HG03571 (cell line): ENCODE data around the gene ZFYVE19.

Source experiments
- ATAC-seq: cut with Tn5 transposase; IDR thresholded peaks from one replicate; pipeline ENCODE4 v1.9.1; 2021; ENCODE audit not compliant: unreplicated experiment

The ZFYVE19 gene

DNA sequence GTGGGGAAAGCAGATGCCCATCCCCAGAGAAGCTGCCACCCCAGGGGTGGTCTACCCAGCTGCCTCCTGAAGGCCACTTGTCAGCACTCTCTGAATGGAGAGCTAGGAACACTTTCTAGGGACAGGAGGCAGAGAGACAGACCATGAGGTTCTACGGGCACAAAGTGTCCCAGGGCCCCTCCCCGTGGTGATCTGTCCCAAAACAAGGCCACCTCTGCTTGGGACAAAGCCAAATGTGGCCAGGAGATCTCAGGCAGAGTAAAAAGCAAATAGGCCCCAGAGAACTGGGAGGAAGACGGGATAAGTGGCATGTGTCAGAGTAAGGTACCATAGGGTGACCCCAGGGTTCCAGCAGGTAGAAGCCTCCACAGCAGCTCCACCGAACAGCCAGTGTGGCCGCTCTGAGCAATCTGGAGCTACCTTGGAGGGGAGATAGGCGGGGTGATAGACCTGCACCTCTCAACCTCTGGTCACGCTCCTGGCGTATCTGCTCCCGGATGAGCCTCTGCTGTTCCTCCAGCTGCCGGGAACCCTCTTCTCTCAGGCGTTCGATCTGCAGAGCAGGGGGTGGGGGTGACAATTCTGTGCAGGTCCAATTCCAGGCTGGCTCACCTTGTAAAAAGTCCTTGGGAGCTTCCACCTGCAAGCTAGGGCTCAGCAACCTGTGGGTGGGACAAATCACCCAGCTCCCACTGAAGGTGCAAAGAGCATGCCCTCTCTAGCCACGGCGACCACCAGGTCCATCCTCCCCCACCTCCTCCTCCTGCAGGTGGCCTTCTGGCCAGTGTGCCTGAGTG, 31.0 kb upstream of the ZFYVE19 start:
- ATAC-seq, result no peak

DNA sequence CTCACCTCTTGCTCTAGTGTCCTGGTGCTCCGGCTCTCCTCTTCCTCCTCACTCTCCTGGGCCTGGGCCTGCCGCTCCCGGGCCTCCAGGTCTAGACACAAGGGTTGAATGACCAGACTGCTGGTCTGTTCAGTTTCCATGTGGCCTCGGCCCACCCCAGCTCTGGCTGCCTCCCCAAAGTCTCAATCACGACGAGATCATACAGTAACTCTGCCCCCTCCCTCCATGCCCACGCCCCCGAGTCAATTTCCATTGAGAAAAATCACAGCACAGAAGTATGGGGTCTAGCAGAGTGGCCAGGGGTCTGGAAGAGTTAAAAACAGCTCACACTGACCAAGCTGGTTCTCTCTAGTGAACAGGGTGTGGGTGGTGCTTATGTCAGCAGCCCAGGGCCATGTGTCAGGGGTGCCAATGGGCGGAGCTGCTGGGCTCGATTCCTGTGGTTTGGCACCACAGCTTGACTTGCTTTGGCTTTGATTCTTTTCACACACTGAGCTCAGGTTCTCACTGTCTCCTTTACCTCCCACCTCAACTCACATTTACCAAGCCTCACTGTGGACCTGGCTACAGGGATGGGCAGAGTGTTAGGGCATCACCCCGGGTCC, 30.2 kb upstream of the ZFYVE19 start:
- no peak for ATAC-seq

DNA sequence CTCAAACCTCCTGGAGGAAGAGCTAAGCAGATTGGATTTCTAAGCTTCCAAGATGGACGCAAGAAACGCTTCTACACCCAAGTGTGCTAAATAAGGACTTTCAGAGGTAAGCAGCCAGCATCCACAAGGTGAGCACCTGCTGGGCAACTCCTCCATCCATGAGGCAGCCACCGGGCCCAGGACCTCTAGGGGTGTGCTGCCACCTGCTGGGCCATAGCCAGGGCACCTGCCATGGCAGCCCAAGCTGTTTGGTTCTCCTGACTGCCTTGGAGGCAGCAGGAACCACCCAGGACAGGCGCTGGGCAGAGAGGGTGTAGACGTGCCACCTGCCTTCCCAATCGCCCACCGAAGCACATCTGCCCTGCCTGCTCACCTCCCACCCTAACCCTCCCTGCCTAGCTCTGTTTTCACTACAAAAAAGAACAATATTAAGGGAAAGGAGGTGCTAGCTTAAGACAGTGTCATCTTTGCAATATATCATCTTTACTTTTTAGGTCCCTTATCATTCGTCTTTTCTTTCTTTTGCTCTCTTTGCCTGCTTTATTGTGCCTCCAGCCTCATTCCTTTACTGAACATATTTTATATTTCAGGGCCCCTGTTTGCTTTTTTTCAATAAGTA, 24.2 kb upstream of the ZFYVE19 start:
- ATAC-seq, result peak; percentile 69

DNA sequence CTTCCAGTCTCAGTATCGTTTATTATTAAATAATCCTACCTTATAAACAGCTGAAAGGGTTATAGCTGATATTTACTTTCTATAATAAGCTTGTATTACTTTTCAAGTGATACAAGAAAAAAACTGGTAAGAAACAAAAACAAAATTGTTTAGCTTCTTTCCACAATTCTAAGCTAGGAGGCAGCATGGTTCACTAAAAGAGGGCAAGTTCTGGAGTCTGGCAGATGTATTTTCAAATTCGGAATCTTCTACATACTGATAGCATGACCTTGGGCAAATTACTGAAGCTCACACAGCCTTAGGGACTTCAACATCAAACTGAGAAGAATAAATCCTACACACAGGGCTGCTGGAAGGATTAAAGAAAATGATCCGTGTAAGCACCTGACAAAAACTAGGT, 21.7 kb upstream of the ZFYVE19 start:
- no peak for ATAC-seq

DNA sequence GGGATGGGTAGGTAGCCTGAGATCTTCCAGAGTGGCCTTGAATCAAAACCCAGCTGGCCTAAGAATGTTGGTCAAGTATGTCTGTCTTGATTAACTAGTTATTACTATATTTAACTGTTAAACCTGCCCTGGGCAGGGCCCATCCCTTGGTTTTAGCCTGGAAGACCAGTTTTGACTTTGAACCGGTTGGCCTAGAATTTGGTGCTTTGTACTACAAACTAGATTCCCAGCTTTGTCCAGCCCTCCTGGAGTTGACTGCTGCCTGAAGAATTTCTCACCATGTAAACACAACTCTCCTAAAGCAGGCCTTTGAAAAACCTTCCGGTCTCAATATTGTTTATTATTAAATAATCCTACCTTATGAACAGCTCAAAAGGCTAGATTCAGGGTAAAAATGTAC, 21.1 kb upstream of the ZFYVE19 start:
- ATAC-seq, result no peak

DNA sequence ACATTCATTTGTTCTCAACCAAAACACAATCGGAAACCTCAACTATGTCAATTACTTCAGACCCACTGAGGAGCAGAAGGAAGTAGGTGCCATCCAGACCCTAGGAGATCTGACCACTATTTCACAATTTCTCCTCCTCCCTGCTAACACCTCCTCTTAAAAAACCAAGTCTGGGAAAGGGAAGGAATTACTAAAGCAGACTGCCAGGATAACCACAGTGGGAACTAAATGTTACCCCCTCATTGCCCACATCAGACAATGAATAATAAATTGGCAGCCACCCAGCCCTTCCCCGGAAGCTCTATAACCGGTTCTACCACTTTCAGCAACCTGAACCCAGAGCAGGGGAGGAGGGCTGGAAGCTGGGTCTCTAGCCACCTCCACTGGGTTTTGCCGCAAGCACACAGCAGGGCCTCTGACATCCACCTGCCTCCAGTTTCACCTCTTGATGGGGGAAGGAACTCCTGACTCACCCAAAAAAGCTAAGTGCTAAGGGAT, 19.5 kb upstream of the ZFYVE19 start:
- ATAC-seq, result no peak

DNA sequence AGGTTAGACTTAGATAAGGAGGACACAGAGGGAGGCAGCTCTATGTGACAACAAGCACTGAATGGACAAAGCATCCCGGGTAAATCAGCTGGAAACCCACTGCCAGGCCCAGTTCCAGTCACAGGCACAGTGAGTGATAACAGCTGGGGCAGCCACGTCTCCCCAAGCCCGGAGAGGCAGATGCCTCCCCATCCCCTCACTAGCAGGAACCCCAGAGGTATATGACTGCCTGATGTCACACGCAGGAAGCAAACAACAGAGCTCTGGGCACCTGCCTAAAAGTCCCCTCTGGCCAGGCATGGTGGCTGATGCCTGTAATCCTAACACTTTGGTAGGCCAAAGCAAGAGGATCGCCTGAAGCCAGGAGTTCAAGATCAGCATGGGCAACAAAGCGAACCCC, 18.9 kb upstream of the ZFYVE19 start:
- no peak for ATAC-seq

DNA sequence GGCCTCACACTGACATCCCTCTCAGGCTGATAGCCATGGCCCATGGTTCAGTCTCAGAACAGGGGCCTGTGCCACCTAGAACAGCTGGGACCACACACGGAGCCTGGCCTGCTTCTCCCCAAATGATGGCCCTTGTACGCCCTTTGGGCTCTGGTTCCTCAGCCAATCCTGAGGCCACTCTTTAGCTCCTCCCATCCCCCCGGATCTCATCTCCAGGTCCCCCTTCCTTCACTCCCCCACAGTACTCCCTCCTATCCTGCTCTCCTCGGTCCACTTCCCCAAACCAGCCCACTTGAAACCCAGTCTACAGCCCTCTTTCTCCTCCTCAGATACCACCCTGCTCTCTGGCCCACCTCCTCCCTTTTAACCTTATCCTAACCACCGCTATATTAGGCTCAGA, 17.8 kb upstream of the ZFYVE19 start:
- no peak for ATAC-seq

DNA sequence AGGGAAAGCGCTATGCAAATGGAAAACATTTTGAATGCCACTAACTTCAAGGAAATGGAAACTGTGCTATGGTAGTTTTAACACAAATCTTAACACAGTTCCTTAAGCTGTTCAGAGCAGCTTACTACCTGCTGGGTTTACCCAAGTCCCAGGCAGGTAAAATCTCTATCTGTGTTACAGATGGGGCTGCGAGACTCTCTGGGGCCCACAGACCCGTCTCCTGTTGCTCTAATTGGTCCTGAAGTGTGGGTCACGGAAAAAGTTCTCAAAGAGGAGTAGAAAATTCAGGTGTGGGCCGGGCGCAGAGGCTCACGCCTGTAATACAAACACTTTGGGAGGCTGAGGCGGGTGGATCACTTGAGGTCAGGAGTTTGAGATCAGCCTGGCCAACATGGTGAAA, 16.9 kb upstream of the ZFYVE19 start:
- no peak for ATAC-seq

DNA sequence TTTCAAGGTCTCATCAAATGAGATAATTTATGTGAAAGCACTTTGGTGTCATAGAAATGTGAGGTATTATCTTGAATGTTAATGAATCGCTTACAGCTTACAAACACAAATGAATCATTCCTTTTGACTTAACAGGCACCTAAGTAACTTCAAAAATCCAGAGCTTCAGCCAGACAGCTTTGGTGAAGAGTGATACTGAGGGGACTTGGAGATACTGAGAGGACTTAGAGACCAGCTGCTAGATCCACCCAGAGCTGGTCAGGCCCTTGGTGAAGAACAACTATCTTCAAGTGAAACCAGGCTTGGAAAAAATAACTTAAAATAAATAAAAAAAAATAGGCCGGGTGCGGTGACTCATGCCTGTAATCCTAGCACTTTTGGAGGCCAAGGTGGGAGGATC, 16.2 kb upstream of the ZFYVE19 start:
- no peak for ATAC-seq

DNA sequence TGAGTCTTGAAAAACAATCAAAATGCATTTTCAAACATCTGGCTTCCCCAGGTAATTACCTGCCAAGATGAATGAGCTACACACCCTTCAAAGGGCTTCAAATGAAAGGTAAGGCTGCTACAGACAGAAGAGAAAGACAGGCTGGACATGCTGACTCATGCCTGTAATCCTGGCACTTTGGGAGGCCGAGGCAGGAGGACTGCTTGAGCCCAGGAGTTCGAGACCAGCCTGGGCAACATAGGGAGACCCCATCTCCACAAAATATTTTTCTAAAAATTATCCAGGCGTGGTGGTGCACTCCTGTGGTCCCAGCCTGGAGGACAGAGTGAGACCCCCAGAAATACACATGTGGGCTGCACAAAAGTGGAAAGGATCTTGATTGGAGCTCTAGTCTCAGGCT, 14.5 kb upstream of the ZFYVE19 start:
- ATAC-seq, result no peak

DNA sequence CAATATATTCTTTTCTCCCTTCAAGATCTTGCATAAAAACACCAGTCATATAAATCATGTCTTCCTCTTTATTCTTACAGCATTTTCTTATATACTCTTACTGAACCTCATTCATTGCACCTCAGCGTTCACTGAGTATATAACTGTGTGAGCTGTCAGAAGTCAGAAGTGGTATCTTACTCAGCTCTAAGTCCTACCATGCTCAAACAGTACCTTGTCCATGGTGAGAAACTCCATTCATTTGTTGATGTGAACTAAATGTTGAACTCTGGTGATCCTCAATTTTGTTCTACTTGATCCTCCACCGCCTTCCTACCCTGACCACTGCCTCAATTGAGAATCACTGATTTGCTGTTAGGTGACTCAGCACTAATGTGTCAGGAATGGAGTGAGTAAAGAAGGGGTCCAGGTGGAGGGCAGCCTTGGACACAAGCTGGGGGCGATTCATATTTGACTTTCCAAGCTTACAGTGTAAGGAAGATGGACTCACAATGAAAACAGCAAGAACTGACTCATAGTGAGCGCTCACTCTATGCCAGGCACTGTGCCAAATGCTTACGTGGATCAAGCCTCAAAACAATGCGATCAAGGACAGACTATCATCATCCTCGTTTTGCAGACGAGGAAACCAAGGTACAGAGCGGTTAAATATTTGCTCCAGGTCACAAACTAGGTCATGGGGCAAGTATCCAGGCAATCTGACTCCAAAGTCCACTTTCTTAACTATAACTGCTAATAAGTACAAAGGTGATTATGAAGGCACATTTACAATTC, 13.5 kb upstream of the ZFYVE19 start:
- no peak for ATAC-seq

DNA sequence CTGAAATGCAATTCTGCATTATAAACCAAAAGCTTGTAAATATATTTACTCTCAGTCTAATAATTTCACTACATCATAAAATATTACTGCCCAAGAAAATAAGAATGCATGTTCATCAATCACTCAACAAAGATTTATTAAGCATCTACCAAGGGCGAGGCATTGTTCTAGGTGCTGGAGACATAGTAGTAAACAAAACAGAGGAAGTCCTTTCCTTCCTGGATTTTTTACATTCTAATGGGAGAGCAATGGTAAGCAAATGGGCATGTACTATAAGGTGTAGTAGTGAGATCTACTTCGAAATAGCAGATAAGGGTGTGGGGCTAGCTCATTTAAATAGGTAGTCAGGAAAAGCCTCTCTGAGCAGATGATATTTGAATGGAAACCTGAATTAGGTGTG, 10.8 kb upstream of the ZFYVE19 start:
- ATAC-seq, result no peak

DNA sequence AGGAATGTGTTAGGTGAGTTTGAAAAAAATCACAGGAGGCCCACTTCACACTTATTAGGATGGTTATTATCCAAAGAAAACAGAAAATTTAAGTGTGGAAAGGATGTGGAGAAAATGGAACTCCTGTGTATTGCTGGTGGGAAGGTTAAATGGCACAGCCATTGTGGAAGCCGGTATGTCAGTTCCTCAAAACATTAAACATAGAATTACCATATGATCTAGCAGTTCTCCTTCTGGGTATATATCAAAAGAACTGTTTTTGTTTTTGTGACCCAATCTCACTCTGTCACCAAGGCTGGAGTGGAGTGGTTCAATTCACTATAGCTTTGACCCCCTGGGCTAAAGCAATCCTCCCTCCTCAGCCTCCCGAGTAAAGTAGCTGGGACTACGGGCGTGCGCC, 10.4 kb upstream of the ZFYVE19 start:
- no peak for ATAC-seq

DNA sequence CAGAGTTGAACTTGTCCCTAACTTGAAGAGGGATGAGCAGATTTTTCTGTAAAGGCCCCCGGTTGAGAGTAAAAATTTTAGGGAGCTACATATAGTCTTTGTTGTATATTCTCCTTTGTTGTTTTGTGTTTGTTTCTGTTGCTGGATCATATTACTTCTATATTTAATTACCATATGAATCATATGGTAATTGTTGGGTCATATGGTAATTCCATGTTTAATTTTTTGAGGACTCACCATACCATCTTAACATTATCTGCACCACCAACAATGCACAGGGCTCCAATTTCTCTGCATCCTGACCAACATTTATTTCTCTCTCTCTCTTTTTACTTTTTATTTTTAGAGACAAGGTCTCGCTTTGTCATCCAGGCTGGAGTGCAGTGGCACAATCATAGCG, 7.4 kb upstream of the ZFYVE19 start:
- ATAC-seq, result no peak

DNA sequence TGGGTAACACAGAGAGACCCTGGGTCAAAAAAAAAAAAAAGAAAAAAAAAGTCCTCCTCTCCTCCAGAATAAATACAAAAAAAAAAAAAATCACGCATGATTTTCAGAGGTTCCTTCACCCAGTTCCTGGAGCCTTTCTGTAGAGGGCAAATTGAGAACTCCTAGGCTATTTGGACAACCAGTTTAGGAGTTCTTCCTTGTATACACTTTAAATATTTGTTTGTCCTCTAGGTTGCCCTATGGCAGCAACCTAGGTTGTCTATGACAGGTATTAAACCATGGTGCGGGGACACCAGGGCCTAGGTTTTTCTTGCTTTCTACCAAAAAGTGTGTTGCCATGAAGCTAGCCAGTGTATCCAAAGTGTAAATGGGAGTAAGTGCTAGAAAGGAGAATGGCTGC, 3.8 kb upstream of the ZFYVE19 start:
- ATAC-seq, result no peak

DNA sequence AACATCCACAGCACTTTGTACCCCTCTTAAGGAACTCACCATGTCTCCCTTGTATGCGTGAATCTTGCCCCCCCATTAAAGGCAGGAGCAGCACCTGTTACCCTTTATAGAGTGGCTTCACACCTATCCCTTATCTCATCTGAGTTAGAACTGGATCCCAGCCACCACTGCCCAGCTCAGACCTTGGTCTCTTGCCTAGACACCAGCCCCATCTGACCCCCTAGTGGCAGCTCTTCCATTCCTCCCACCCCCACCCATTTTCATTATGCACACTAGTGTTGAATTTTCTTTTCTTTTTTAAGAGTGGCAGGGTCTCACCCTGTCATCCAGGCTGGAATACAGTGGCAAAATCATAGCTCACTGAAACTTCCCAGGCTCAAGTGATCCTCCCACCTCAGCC, 3.2 kb upstream of the ZFYVE19 start:
- ATAC-seq, result no peak

DNA sequence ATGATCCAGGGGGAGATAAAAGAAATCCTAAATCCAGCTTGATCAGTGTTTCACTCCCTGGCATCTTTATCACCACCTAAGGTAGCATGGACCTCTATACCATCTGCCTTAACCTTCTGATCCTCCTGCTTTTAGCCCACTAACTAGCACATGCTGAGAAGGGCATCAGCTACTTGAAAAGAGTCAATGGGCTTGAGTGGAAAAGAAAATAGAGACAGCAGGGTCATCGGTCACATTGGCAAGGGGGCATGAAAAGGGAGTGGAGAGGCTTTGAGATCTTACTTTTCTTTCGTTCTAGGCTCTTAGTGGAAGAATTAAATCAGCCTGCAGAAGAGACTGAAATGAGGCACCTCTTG, 239 bp upstream of the ZFYVE19 start:
- ATAC-seq, result no peak

DNA sequence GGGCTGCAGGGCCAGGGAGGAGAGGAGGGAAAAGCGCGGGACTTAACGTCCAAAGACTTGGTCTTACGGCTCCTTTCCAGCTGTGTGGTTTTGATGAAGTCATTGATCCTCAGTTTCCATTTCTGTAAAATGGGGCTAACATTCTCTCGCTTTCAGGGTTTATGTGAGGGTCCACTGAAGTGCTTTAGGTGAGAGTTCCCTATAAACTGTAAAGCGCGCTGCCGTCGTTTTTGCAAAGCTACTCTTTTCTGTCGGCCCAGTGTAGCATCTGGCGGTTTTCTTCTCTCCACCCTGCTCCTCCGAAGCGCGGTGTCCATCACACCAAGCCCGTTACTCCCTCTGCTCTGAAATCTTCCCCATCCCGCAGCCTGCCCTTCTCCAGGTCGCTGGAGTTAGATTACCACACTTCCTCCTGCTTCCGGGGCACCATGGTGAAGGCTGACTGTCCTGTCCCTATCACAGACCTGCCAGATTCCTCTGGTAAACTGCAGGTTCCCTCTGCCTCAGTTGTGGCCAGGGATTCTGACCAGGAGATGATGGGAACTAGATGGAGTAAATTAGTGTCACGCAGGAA, 1.1 kb downstream of the ZFYVE19 start:
- no peak for ATAC-seq

DNA sequence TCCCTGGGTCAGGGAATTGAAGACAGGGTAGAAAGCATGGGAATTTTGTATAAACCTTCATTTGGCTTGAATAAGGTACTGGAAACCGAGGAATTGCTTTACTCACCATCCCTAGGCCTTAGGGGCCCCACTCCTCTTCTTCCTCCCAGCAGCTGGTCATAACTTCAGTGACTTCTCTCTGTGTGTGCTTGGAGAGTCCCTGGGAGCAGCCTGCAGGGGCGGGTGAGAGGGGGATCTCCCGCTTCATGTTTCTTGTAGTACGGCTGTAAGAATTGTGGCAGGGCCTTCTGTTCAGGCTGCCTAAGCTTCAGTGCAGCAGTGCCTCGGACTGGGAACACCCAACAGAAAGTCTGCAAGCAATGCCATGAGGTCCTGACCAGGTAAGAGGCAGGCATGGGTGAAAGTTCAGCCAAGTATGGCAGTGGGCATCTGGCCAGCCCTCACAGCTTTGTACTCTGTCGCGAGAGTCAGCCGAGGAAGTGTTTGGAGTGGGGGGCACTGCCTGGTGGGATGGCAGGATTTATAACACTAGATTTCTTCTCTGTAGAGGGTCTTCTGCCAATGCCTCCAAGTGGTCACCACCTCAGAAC, 2.1 kb downstream of the ZFYVE19 start:
- no peak for ATAC-seq
